Activated T-helper 2 cell treated with anti-CD3 and anti-CD28 coated beads, Interferon-gamma antibody, Interleukin-2, Interleukin-4, amounts not matched to agents 10 μg/mL and 5 μg/mL and 100 μg/mL, durations not matched to agents 14 hours and 24 hours and 36 hours (primary cell): ENCODE measurements around the gene SLC16A5. TPM values are rescaled to one million over a fixed set of nuclear protein-coding genes. Genes with fewer than 3 reads are reported as not detected.
"Not testable (repeated sequence)": the region's sequence is repeated elsewhere in the genome, so short reads cannot be mapped to it uniquely, and the experiment has no call there.

Experiments used
- DNase-seq: peaks from one replicate; pipeline ENCODE4 v3.0.0; 2021; ENCODE audit warnings: low spot score
- H3K27ac Mint-ChIP-seq: one replicate; pipeline ENCODE4 v1.8.0; 2021; ENCODE audit warnings: mixed read lengths
- H3K27me3 Mint-ChIP-seq: one replicate; pipeline ENCODE4 v1.8.0; 2021; ENCODE audit warnings: low read depth, mixed read lengths
- H3K36me3 Mint-ChIP-seq: one replicate; pipeline ENCODE4 v1.8.0; 2021; ENCODE audit warnings: low read depth, mixed read lengths
- H3K4me1 Mint-ChIP-seq: one replicate; pipeline ENCODE4 v1.8.0; 2021; ENCODE audit warnings: low read depth, mixed read lengths
- H3K4me3 Mint-ChIP-seq: one replicate; pipeline ENCODE4 v1.8.0; 2021; ENCODE audit warnings: low read depth, mild to moderate bottlenecking, moderate library complexity, mixed read lengths
- H3K9me3 Mint-ChIP-seq: one replicate; pipeline ENCODE4 v1.8.0; 2021; ENCODE audit warnings: mixed read lengths
- intact Hi-C: fragments of 100-400 bp; cut with micrococcal nuclease; formaldehyde crosslinking; loops from one replicate; pipeline ENCODE4 v1.15.1; 2023
- total RNA-seq: library from RNA; stranded (reverse); gene quantifications from 2 replicates; pipeline ENCODE4 v1.2.3, GENCODE V29; 2022

The SLC16A5 gene
- 11.6 and 11.8 TPM in 2 replicates for total RNA-seq

- Mint-ChIP-seq H3K27ac (peak within 1 kb of the TSS; percentile 64), H3K4me3 (peak within 1 kb of the TSS; percentile 82), H3K27me3 (no peaks in the 10 kb centered on the region), H3K4me1 (peaks cover 29% of the 10 kb centered on the region), H3K36me3 (no peaks in the 10 kb centered on the region), H3K9me3 (no peaks in the 10 kb centered on the region)
- intact Hi-C loops = no loop called here
- peak; percentile 48 for DNase-seq
These were observed at the start of gene SLC16A5 for GRCh38 chr17:75087558-75088453. Gene SLC16A5 (plus strand): TSS chr17:75087954. CDS start chr17:75093637, 5,683 bp downstream.

- no peak overlapping the region for H3K27ac Mint-ChIP-seq
- no peaks in the 10 kb centered on the region for H3K27me3 Mint-ChIP-seq
- no peaks in the 10 kb centered on the region for H3K9me3 Mint-ChIP-seq
- H3K4me3 Mint-ChIP-seq = no peak overlapping the region
- DNase-seq = no peak
- peaks cover 13% of the 10 kb centered on the region for H3K4me1 Mint-ChIP-seq
- intact Hi-C loops = no loop called here
- peaks cover 43% of the 10 kb centered on the region for H3K36me3 Mint-ChIP-seq
These were observed 48.5 kb upstream of the SLC16A5 start for GRCh38 chr17:75039238-75039637.

- no peak overlapping the region for H3K4me3 Mint-ChIP-seq
- intact Hi-C loops = no loop called here
These were observed 46.0 kb upstream of the SLC16A5 start for GRCh38 chr17:75041656-75042280.

GRCh38 chr17:75043789-75044188 is 44.0 kb upstream of the SLC16A5 start:
- H3K27me3 Mint-ChIP-seq, DNase-seq, H3K27ac Mint-ChIP-seq, H3K9me3 Mint-ChIP-seq, H3K4me3 Mint-ChIP-seq, intact Hi-C loops: not testable (repeated sequence)
- peaks cover 31% of the 10 kb centered on the region for H3K36me3 Mint-ChIP-seq
- H3K4me1 Mint-ChIP-seq = peaks cover 27% of the 10 kb centered on the region

More at GRCh38 chr17:75041656-75042280, 46.0 kb upstream of the SLC16A5 start:
- no peak overlapping the region for H3K27ac Mint-ChIP-seq
- H3K27me3 Mint-ChIP-seq = no peaks in the 10 kb centered on the region
- H3K9me3 Mint-ChIP-seq = no peaks in the 10 kb centered on the region
- no peak for DNase-seq
- peaks cover 40% of the 10 kb centered on the region for H3K36me3 Mint-ChIP-seq
- H3K4me1 Mint-ChIP-seq = peaks cover 18% of the 10 kb centered on the region

- H3K27me3 Mint-ChIP-seq = no peaks in the 10 kb centered on the region
- peaks cover 30% of the 10 kb centered on the region for H3K36me3 Mint-ChIP-seq
- peaks cover 34% of the 10 kb centered on the region for H3K4me1 Mint-ChIP-seq
- intact Hi-C loops = loop anchor here (5.0 kb wide), 1 partner anchor 158 kb away; no protein-coding TSS in a partner anchor
- H3K4me3 Mint-ChIP-seq = peak overlapping the region; percentile 37
- no peak overlapping the region for H3K27ac Mint-ChIP-seq
- no peaks in the 10 kb centered on the region for H3K9me3 Mint-ChIP-seq
- no peak for DNase-seq
These were observed 43.0 kb upstream of the SLC16A5 start for GRCh38 chr17:75044716-75045115.

- Mint-ChIP-seq H3K36me3 (peaks cover 21% of the 10 kb centered on the region), H3K4me1 (peaks cover 35% of the 10 kb centered on the region), H3K4me3 (peak overlapping the region; percentile 98), H3K27ac (peak overlapping the region; percentile 86)
- not testable (repeated sequence) for H3K27me3 Mint-ChIP-seq, DNase-seq, H3K9me3 Mint-ChIP-seq
- intact Hi-C loops = loop anchor here (5.0 kb wide), 1 partner anchor 156 kb away; no protein-coding TSS in a partner anchor
These were observed 41.8 kb upstream of the SLC16A5 start for GRCh38 chr17:75045946-75046406.

- H3K4me1 Mint-ChIP-seq = peaks cover 35% of the 10 kb centered on the region
- peak; percentile 93 for DNase-seq
- peak within 1 kb of the TSS; percentile 98 for H3K4me3 Mint-ChIP-seq
These were observed 41.1 kb upstream of the SLC16A5 start, which contains the start of the genes ATP5PD and KCTD2 for GRCh38 chr17:75046407-75047289. Gene ATP5PD (minus strand): TSS chr17:75046969. CDS start chr17:75042650, 4,319 bp downstream. Gene KCTD2 (plus strand): TSS chr17:75047225. CDS start chr17:75047251, 26 bp downstream.

GRCh38 chr17:75047398-75048098 is 40.2 kb upstream of the SLC16A5 start:
- no peaks in the 10 kb centered on the region for H3K27me3 Mint-ChIP-seq
- no peaks in the 10 kb centered on the region for H3K9me3 Mint-ChIP-seq
- peak overlapping the region; percentile 85 for H3K27ac Mint-ChIP-seq
- peaks cover 34% of the 10 kb centered on the region for H3K4me1 Mint-ChIP-seq
- H3K36me3 Mint-ChIP-seq = peaks cover 22% of the 10 kb centered on the region
- peak overlapping the region; percentile 95 for H3K4me3 Mint-ChIP-seq
- intact Hi-C loops = loop anchor here (1.0 to 5.0 kb wide), 2 partner anchors 12 to 155 kb away; no protein-coding TSS in a partner anchor
- DNase-seq = peak; percentile 30

More at GRCh38 chr17:75046407-75047289, 41.1 kb upstream of the SLC16A5 start, which contains the start of the genes ATP5PD and KCTD2:
- H3K9me3 Mint-ChIP-seq = no peaks in the 10 kb centered on the region
- H3K27ac Mint-ChIP-seq = peak within 1 kb of the TSS; percentile 86
- no peaks in the 10 kb centered on the region for H3K27me3 Mint-ChIP-seq
- intact Hi-C loops = loop anchor here (1.0 to 5.0 kb wide), 2 partner anchors 11 to 156 kb away; no protein-coding TSS in a partner anchor
- peaks cover 20% of the 10 kb centered on the region for H3K36me3 Mint-ChIP-seq

GRCh38 chr17:75048249-75048878 is 39.4 kb upstream of the SLC16A5 start:
- H3K27ac Mint-ChIP-seq = peak overlapping the region; percentile 85
- peaks cover 27% of the 10 kb centered on the region for H3K36me3 Mint-ChIP-seq
- no peaks in the 10 kb centered on the region for H3K9me3 Mint-ChIP-seq
- H3K4me3 Mint-ChIP-seq = peak overlapping the region; percentile 95
- H3K27me3 Mint-ChIP-seq = no peaks in the 10 kb centered on the region
- DNase-seq = no peak
- peaks cover 33% of the 10 kb centered on the region for H3K4me1 Mint-ChIP-seq
- intact Hi-C loops = loop anchor here (5.0 kb wide), 1 partner anchor 154 kb away; no protein-coding TSS in a partner anchor

GRCh38 chr17:75049057-75049456 is 38.7 kb upstream of the SLC16A5 start:
- Mint-ChIP-seq H3K27ac (no peak overlapping the region), H3K4me1 (peaks cover 33% of the 10 kb centered on the region), H3K27me3 (no peaks in the 10 kb centered on the region), H3K9me3 (no peaks in the 10 kb centered on the region), H3K36me3 (peaks cover 31% of the 10 kb centered on the region), H3K4me3 (peak overlapping the region; percentile 95)
- intact Hi-C loops = loop anchor here (5.0 kb wide), 1 partner anchor 153 kb away; no protein-coding TSS in a partner anchor
- DNase-seq = no peak

- intact Hi-C loops = loop anchor here (5.0 kb wide), 1 partner anchor 153 kb away; no protein-coding TSS in a partner anchor
- Mint-ChIP-seq H3K27me3 (no peaks in the 10 kb centered on the region), H3K9me3 (no peaks in the 10 kb centered on the region), H3K27ac (no peak overlapping the region), H3K4me3 (no peak overlapping the region), H3K4me1 (peaks cover 29% of the 10 kb centered on the region), H3K36me3 (peaks cover 35% of the 10 kb centered on the region)
- DNase-seq = no peak
These were observed 38.0 kb upstream of the SLC16A5 start for GRCh38 chr17:75049706-75050105.
